ENCODE results near the gene SLX1A. TPM values are rescaled to one million over a fixed set of nuclear protein-coding genes. Genes with fewer than 3 reads are reported as not detected.

The SLX1A gene
- total and polyA plus RNA-seq, 10 of the 15 experiments (the other 5 are each of a cell fraction or from before 2014, with no cell fraction given) = 2.5 to 123 (median 28.9) TPM

GRCh38 chr16:30144017-30144416 is 49.7 kb upstream of the SLX1A start (continued):
- TF ChIP-seq NKRF (conservative IDR thresholded peaks at IDR 0.05) (no peak), NR2C1 (IDR thresholded peaks at IDR 0.05) (no peak), BCLAF1 (IDR thresholded peaks at IDR 0.05) (no peak), TAF1 (IDR thresholded peaks at IDR 0.05; ENCODE audit: borderline replicate concordance, low read depth, low read length) (no peak), MTA2 (IDR thresholded peaks at IDR 0.05; ENCODE audit: low read depth) (no peak), CUX1 (IDR thresholded peaks at IDR 0.05; ENCODE audit: insufficient replicate concordance, low read depth, low read length) (no peak), TCF3 (IDR thresholded peaks at IDR 0.05; ENCODE audit: borderline replicate concordance, insufficient read depth, low read depth, low read length) (no peak)

All from GM12878 (cell line).